H9 (cell line): ENCODE data around the gene KCNMB2. TPM values are rescaled to one million over a fixed set of nuclear protein-coding genes. Genes with fewer than 3 reads are reported as not detected.

ENCODE experiments used
- DNase-seq: peaks from one replicate; pipeline ENCODE4 v3.0.0-alpha.2; 2017
- H2AFZ ChIP-seq: one replicate; pipeline ENCODE4 v1.6.1; 2013; ENCODE audit warnings: mild to moderate bottlenecking, low read length, control low read depth, moderate library complexity
- H2AK5ac ChIP-seq: 2 replicates; pipeline ENCODE4 v1.6.1; 2013; ENCODE audit warnings: low read length, control low read depth, mixed read lengths; ENCODE audit not compliant: insufficient read length
- H2BK120ac ChIP-seq: one replicate; pipeline ENCODE4 v1.6.1; 2013; ENCODE audit warnings: low read depth, mild to moderate bottlenecking, low read length, control low read depth, inconsistent platforms; ENCODE audit not compliant: poor library complexity, severe bottlenecking
- H2BK12ac ChIP-seq: 2 replicates; pipeline ENCODE4 v1.6.1; 2013; ENCODE audit warnings: low read length, control low read depth, mixed read lengths, low read depth; ENCODE audit not compliant: insufficient read length
- H2BK15ac ChIP-seq: 2 replicates; pipeline ENCODE4 v1.6.1; 2013; ENCODE audit warnings: low read depth, low read length, control low read depth
- H2BK20ac ChIP-seq: one replicate; pipeline ENCODE4 v1.6.1; 2013; ENCODE audit warnings: low read depth, mild to moderate bottlenecking, low read length, control low read depth, inconsistent platforms; ENCODE audit not compliant: poor library complexity, severe bottlenecking
- H2BK5ac ChIP-seq: 2 replicates; pipeline ENCODE4 v1.6.1; 2013; ENCODE audit warnings: low read length, control low read depth, mixed read lengths; ENCODE audit not compliant: insufficient read length
- H3K14ac ChIP-seq: 2 replicates; pipeline ENCODE4 v1.6.1; 2013; ENCODE audit warnings: low read length, control low read depth; ENCODE audit not compliant: insufficient read depth
- H3K18ac ChIP-seq: 2 replicates; pipeline ENCODE4 v1.6.1; 2013; ENCODE audit warnings: low read depth, mild to moderate bottlenecking, mixed read lengths, low read length, control low read depth; ENCODE audit not compliant: insufficient read length
- H3K23ac ChIP-seq: 2 replicates; pipeline ENCODE4 v1.6.1; 2013; ENCODE audit warnings: low read length, control low read depth, mixed read lengths, low read depth; ENCODE audit not compliant: insufficient read length
- H3K23me2 ChIP-seq: 2 replicates; pipeline ENCODE4 v1.6.1; 2013; ENCODE audit warnings: low read depth, mild to moderate bottlenecking, mixed read lengths, low read length, control low read depth; ENCODE audit not compliant: insufficient read length, poor library complexity, severe bottlenecking
- H3K27ac ChIP-seq: 2 replicates; pipeline ENCODE4 v1.5.1; 2013; ENCODE audit warnings: low read length, control low read depth, mixed read lengths, low read depth; ENCODE audit not compliant: insufficient read length
- H3K27me3 ChIP-seq: 2 replicates; pipeline ENCODE4 v1.6.1; 2013; ENCODE audit warnings: low read length, control low read depth, inconsistent platforms; ENCODE audit not compliant: insufficient read depth
- H3K4ac ChIP-seq: 2 replicates; pipeline ENCODE4 v1.6.1; 2013; ENCODE audit warnings: low read depth, mild to moderate bottlenecking, control low read depth, inconsistent platforms, low read length, moderate library complexity
- H3K4me1 ChIP-seq: 2 replicates; pipeline ENCODE4 v1.6.1; 2013; ENCODE audit warnings: low read length, control low read depth, inconsistent platforms; ENCODE audit not compliant: insufficient read depth
- H3K4me2 ChIP-seq: 2 replicates; pipeline ENCODE4 v1.6.1; 2013; ENCODE audit warnings: low read length, control low read depth, mixed read lengths; ENCODE audit not compliant: insufficient read length, insufficient read depth
- H3K56ac ChIP-seq: 2 replicates; pipeline ENCODE4 v1.6.1; 2013; ENCODE audit warnings: low read depth, mild to moderate bottlenecking, mixed read lengths, low read length, control low read depth; ENCODE audit not compliant: insufficient read length
- H3K79me1 ChIP-seq: 2 replicates; pipeline ENCODE4 v1.6.1; 2013; ENCODE audit warnings: low read depth, mild to moderate bottlenecking, moderate library complexity, low read length, control low read depth, inconsistent platforms; ENCODE audit not compliant: insufficient read depth, poor library complexity, severe bottlenecking
- H3K79me2 ChIP-seq: 2 replicates; pipeline ENCODE4 v1.6.1; 2013; ENCODE audit warnings: low read length, control low read depth, inconsistent platforms; ENCODE audit not compliant: insufficient read depth
- H3K9ac ChIP-seq: 2 replicates; pipeline ENCODE4 v1.6.1; 2013; ENCODE audit warnings: low read length, control low read depth, mixed read lengths; ENCODE audit not compliant: insufficient read length; ENCODE audit errors: extremely low read depth
- H3K9me3 ChIP-seq: one replicate; pipeline ENCODE4 v1.6.1; 2013; ENCODE audit warnings: low read depth, low read length, inconsistent platforms; ENCODE audit not compliant: control insufficient read depth
- H3T11ph ChIP-seq: one replicate; pipeline ENCODE4 v1.6.1; 2013; ENCODE audit warnings: mild to moderate bottlenecking, low read length, control low read depth, inconsistent platforms
- H4K20me1 ChIP-seq: one replicate; pipeline ENCODE4 v1.6.1; 2013; ENCODE audit not compliant: control insufficient read depth, insufficient read length, insufficient read depth
- H4K5ac ChIP-seq: 2 replicates; pipeline ENCODE4 v1.6.1; 2013; ENCODE audit warnings: low read depth, mild to moderate bottlenecking, mixed read lengths, low read length, control low read depth; ENCODE audit not compliant: insufficient read length
- H4K8ac ChIP-seq: replicated peaks from 2 replicates; pipeline ENCODE4 v1.6.1; 2013; ENCODE audit warnings: low read length, control low read depth, mixed read lengths, low read depth; ENCODE audit not compliant: insufficient read length
- H4K91ac ChIP-seq: 2 replicates; pipeline ENCODE4 v1.6.1; 2013; ENCODE audit warnings: low read depth, mild to moderate bottlenecking, moderate library complexity, mixed read lengths, low read length, control low read depth; ENCODE audit not compliant: insufficient read length
- H3K27ac Mint-ChIP-seq, 3 experiments: 2 replicates in 2 of 3; 3 replicates in 1 of 3; pipeline ENCODE4 v1.8.0; 2020 to 2021; ENCODE audit warnings: mixed read lengths in 3 of 3, mild to moderate bottlenecking in 1 of 3, moderate library complexity in 1 of 3
- H3K27me3 Mint-ChIP-seq: 2 replicates; pipeline ENCODE4 v1.8.0; 2021; ENCODE audit warnings: low read depth, mild to moderate bottlenecking, moderate library complexity, mixed read lengths
- H3K36me3 Mint-ChIP-seq, 3 experiments: 2 replicates in 2 of 3; 3 replicates in 1 of 3; pipeline ENCODE4 v1.8.0; 2020 to 2021; ENCODE audit warnings: low read depth in 3 of 3, mixed read lengths in 3 of 3; ENCODE audit not compliant: insufficient read depth in 1 of 3
- H3K4me1 Mint-ChIP-seq, 2 experiments: 2 replicates each; pipeline ENCODE4 v1.8.0; 2020; ENCODE audit warnings: mixed read lengths in 2 of 2
- H3K4me3 Mint-ChIP-seq, 2 experiments: 2 replicates in 1 of 2; 3 replicates in 1 of 2; pipeline ENCODE4 v1.8.0; 2020 to 2021; ENCODE audit warnings: mild to moderate bottlenecking in 2 of 2, mixed read lengths in 2 of 2, moderate library complexity in 1 of 2
- H3K9me3 Mint-ChIP-seq, 2 experiments: 2 replicates in 1 of 2; 3 replicates in 1 of 2; pipeline ENCODE4 v1.8.0; 2020; ENCODE audit warnings: mild to moderate bottlenecking in 2 of 2, mixed read lengths in 2 of 2, moderate library complexity in 1 of 2
- WGBS: extraction: QIAGEN DNeasy Blood & Tissue Kit; methylation state at CpG from one replicate; pipeline ENCODE4 v1.1.7; 2013; ENCODE audit warnings: missing lambda C conversion rate, low lambda C conversion rate, mixed read lengths; ENCODE audit not compliant: insufficient read length; ENCODE audit errors: extremely low coverage; 5-methylcytosine and 5-hydroxymethylcytosine counted together
- total RNA-seq: library from RNA; stranded (reverse); gene quantifications from 2 replicates; pipeline ENCODE4 v1.2.1, GENCODE V29; 2021
- TF ChIP-seq, protein P1 (sequence below): fragments of 200-600 bp; sonication (generic); conservative IDR thresholded peaks from 3 replicates; pipeline ENCODE4 v1.8.0; 2021; ENCODE audit warnings: antibody characterized with exemption, mild to moderate bottlenecking

Gene KCNMB2
- total RNA-seq, 1 experiment from 2014 or later: not detected

DNA sequence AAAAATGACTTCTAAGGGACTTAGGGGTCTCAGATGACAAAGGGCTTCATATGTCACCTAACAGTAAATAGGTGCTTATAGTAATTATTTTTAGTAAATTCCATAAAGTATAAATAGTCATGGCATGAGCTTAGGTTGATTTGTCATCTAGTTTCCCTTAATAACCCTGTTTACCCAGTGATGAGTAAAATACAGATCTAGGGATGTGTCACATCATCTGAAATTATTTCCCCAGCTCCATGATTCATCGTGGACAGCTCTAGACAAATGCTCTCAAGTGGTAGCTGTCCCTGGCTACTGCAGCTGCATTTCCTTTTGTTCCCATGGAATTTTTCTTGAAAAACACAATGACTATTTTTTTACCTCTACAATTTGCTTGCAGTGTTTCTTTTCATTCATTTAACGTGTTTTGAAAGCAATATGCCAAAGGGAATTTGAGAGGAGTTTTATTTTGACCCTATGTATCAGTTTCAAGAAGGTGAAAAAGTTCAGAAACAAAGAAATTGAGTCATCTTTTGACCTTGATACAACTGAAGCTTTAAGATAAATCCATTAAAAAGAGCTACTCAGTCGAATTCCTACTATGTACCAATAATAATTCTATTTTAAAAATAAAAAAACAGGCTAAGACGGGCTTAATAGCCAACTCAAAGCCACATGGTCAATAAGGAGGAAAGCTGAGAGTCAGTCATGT is 241.6 kb downstream of the KCNMB2 start:
- Histone ChIP-seq H3K56ac (no peak overlapping the region), H3K4me2 (no peak overlapping the region)
- no CpG with 5 or more reads among the region's 4 CpGs for WGBS

More for the DNA sequence above, 241.6 kb downstream of the KCNMB2 start:
- TF ChIP-seq, protein P1, sequence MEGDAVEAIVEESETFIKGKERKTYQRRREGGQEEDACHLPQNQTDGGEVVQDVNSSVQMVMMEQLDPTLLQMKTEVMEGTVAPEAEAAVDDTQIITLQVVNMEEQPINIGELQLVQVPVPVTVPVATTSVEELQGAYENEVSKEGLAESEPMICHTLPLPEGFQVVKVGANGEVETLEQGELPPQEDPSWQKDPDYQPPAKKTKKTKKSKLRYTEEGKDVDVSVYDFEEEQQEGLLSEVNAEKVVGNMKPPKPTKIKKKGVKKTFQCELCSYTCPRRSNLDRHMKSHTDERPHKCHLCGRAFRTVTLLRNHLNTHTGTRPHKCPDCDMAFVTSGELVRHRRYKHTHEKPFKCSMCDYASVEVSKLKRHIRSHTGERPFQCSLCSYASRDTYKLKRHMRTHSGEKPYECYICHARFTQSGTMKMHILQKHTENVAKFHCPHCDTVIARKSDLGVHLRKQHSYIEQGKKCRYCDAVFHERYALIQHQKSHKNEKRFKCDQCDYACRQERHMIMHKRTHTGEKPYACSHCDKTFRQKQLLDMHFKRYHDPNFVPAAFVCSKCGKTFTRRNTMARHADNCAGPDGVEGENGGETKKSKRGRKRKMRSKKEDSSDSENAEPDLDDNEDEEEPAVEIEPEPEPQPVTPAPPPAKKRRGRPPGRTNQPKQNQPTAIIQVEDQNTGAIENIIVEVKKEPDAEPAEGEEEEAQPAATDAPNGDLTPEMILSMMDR: no peak
- Histone ChIP-seq H3K4ac (no peak overlapping the region), H3K27me3 (no peaks in the 10 kb centered on the region), H2AFZ (no peak overlapping the region), H3K23ac (no peak overlapping the region), H3K9ac (no peak overlapping the region), H2BK20ac (no peak overlapping the region), H3K79me2 (no peaks in the 10 kb centered on the region), H3K79me1 (no peaks in the 10 kb centered on the region), H2BK12ac (no peak overlapping the region), H3K18ac (no peak overlapping the region), H3K4me1 (no peaks in the 10 kb centered on the region), H3T11ph (no peak overlapping the region), H3K27ac (no peak overlapping the region), H3K9me3 (no peaks in the 10 kb centered on the region), H2BK15ac (no peak overlapping the region), H4K8ac (no peak overlapping the region), H4K91ac (no peak overlapping the region), H3K23me2 (no peaks in the 10 kb centered on the region), H2BK5ac (no peak overlapping the region), H4K5ac (no peak overlapping the region), H2AK5ac (no peak overlapping the region), H4K20me1 (no peaks in the 10 kb centered on the region), H3K14ac (no peak overlapping the region), H2BK120ac (no peak overlapping the region)
- H3K27me3 Mint-ChIP-seq: no peaks in the 10 kb centered on the region
- H3K9me3 Mint-ChIP-seq: no peaks in the 10 kb centered on the region
- DNase-seq: no peak
- no peaks in the 10 kb centered on the region for H3K4me1 Mint-ChIP-seq
- H3K27ac Mint-ChIP-seq: no peak overlapping the region
- no peak overlapping the region for H3K4me3 Mint-ChIP-seq
- H3K36me3 Mint-ChIP-seq: no peaks in the 10 kb centered on the region
